GM12892 (cell line): ENCODE measurements around the gene AOAH.

Source experiments
- POLR2A ChIP-seq: IDR thresholded peaks from 2 replicates; pipeline ENCODE4 v1.6.1; 2011; ENCODE audit warnings: low read depth, low read length, control low read depth
- POLR2AphosphoS5 ChIP-seq: IDR thresholded peaks from 2 replicates; pipeline ENCODE4 v1.6.1; 2011; ENCODE audit warnings: low read depth, low read length, control low read depth
- TAF1 ChIP-seq: IDR thresholded peaks from 2 replicates; pipeline ENCODE4 v1.6.1; 2011; ENCODE audit warnings: low read depth, mild to moderate bottlenecking, control low read depth, low read length, borderline replicate concordance

DNA sequence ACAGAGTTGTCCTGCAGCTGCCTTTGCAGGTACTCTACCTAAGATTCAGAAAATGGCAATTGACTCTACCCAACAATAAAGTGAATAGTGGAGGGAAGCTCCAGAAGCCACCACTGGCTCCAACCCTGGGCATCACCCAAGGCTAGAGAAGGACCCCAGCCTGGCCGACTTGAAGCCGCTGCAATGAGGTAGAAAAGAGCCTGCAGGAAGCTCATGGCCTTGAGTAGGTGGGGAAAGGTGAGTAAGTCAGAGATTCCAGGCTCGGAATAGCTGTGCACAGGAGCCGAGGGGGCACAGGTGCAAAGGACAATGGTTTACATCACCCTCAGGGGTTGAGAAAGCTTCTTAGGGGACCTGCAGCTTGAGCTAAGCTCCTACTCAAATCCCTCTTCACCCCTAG, 83.6 kb downstream of the AOAH start:
- no peak for TF ChIP-seq POLR2A
- no peak for TF ChIP-seq POLR2AphosphoS5
- TF ChIP-seq TAF1 = no peak
